Natural killer cell (primary cell): ENCODE results near the gene EXOC4. TPM values are rescaled to one million over a fixed set of nuclear protein-coding genes. Genes with fewer than 3 reads are reported as not detected.

Source experiments
- ATAC-seq, 3 donors: fragments of 150-1000 bp in 2 of 3; fragments of 200-7000 bp in 1 of 3; cut with Tn5 transposase; 1 replicate in 1 of 3; 2 replicates in 2 of 3; pipeline ENCODE4 v1.10.0; 2021; ENCODE audit warnings: mild to moderate bottlenecking in 2 of 3, moderate library complexity in 2 of 3
- DNase-seq, 2 donors: peaks; one replicate each; pipeline versions ENCODE4 v3.0.0 to v3.0.0-alpha.2; 2013 to 2021; ENCODE audit warnings: mixed read lengths in 1 of 2
- H3K27ac ChIP-seq: one replicate; pipeline ENCODE4 v1.5.1; 2013; ENCODE audit warnings: mild to moderate bottlenecking, low read length
- H3K27me3 ChIP-seq: one replicate; pipeline ENCODE4 v1.6.1; 2013; ENCODE audit warnings: low read length; ENCODE audit not compliant: control insufficient read depth, insufficient read depth
- H3K36me3 ChIP-seq: one replicate; pipeline ENCODE4 v1.6.1; 2013; ENCODE audit warnings: low read length; ENCODE audit not compliant: control insufficient read depth, insufficient read depth
- H3K4me1 ChIP-seq: one replicate; pipeline ENCODE4 v1.6.1; 2013; ENCODE audit warnings: low read length; ENCODE audit not compliant: control insufficient read depth, insufficient read depth
- H3K4me3 ChIP-seq: one replicate; pipeline ENCODE4 v1.5.1; 2013; ENCODE audit warnings: low read length
- H3K9me3 ChIP-seq: one replicate; pipeline ENCODE4 v1.6.1; 2013; ENCODE audit warnings: low read length; ENCODE audit not compliant: control insufficient read depth, insufficient read depth
- H3K27ac Mint-ChIP-seq, 2 donors: one replicate each; pipeline ENCODE4 v1.8.0; 2022; ENCODE audit warnings: mild to moderate bottlenecking in 2 of 2, mixed read lengths in 2 of 2, moderate library complexity in 1 of 2
- H3K27me3 Mint-ChIP-seq, 2 donors: one replicate each; pipeline ENCODE4 v1.8.0; 2022; ENCODE audit warnings: low read depth in 2 of 2, mixed read lengths in 2 of 2
- H3K36me3 Mint-ChIP-seq: one replicate; pipeline ENCODE4 v1.8.0; 2022; ENCODE audit warnings: mixed read lengths
- H3K4me1 Mint-ChIP-seq, 2 donors: one replicate each; pipeline ENCODE4 v1.8.0; 2022; ENCODE audit warnings: mixed read lengths in 2 of 2
- H3K4me3 Mint-ChIP-seq: one replicate; pipeline ENCODE4 v1.8.0; 2022; ENCODE audit warnings: mild to moderate bottlenecking, moderate library complexity, mixed read lengths
- H3K9me3 Mint-ChIP-seq, 2 donors: one replicate each; pipeline ENCODE4 v1.8.0; 2022; ENCODE audit warnings: mixed read lengths in 2 of 2
- CTCF ChIP-seq: fragments of 200-600 bp; IDR thresholded peaks from one replicate; pipeline ENCODE4 v1.8.0; 2022; ENCODE audit warnings: antibody characterized with exemption
- WGBS: methylation state at CpG from one replicate; pipeline ENCODE4 v1.1.7; 2013; ENCODE audit warnings: missing lambda C conversion rate; ENCODE audit not compliant: insufficient coverage; 5-methylcytosine and 5-hydroxymethylcytosine counted together
- intact Hi-C: fragments of 100-400 bp; cut with micrococcal nuclease; formaldehyde crosslinking; loops from one replicate; pipeline ENCODE4 v1.14.2; 2022
- total RNA-seq, 4 donors: library from RNA; stranded (reverse); fragments of 120-200 nt in 1 of 4; gene quantifications; one replicate each; pipeline versions ENCODE4 v1.2.3 to v1.2.4, GENCODE V29; 2013 to 2022

EXOC4 gene
- total RNA-seq, 3 donors from 2014 or later (not counting 1 experiment from before 2014, with no cell fraction given) = 105 to 148 (median 123) TPM

- no peak overlapping the region for H3K27ac Mint-ChIP-seq
- DNase-seq (no peak), ATAC-seq (no peak)
- H3K27me3 Mint-ChIP-seq = no peaks in the 10 kb centered on the region
- no peak for TF ChIP-seq CTCF
- Histone ChIP-seq H3K4me3 (no peak overlapping the region), H3K4me1 (no peaks in the 10 kb centered on the region), H3K36me3 (no peaks in the 10 kb centered on the region), H3K9me3 (no peaks in the 10 kb centered on the region), H3K27me3 (no peaks in the 10 kb centered on the region), H3K27ac (no peak overlapping the region)
- no peaks in the 10 kb centered on the region for H3K9me3 Mint-ChIP-seq
- intact Hi-C loops = loop anchor here (10.0 kb wide), 1 partner anchor 848 kb away; no protein-coding TSS in a partner anchor
- H3K4me1 Mint-ChIP-seq = peaks cover 14 to 24% of the 10 kb centered on the region in 2 donors
- H3K4me3 Mint-ChIP-seq = no peak overlapping the region
- H3K36me3 Mint-ChIP-seq = no peaks in the 10 kb centered on the region
- WGBS = 97% methylated on average over 4 of the region's 4 CpGs
Measured at GRCh38 chr7:133433165-133433812, 180.4 kb downstream of the EXOC4 start.

- intact Hi-C loops = loop anchor here (2.0 to 10.0 kb wide), 3 partner anchors 724 to 1116 kb away; no protein-coding TSS in a partner anchor
- no peaks in the 10 kb centered on the region for H3K9me3 Mint-ChIP-seq
- H3K27ac Mint-ChIP-seq = peak overlapping the region; percentile 6 to 18
- no peak overlapping the region for H3K4me3 ChIP-seq
- peaks cover 14 to 24% of the 10 kb centered on the region in 2 donors for H3K4me1 Mint-ChIP-seq
- TF ChIP-seq CTCF = peak; percentile 65
- no peak overlapping the region for H3K27ac ChIP-seq
- no peaks in the 10 kb centered on the region for H3K4me1 ChIP-seq
- ATAC-seq (peak in 2 of 3 donors; percentile 62 to 66), DNase-seq (peak in 1 of 2 donors; percentile 54)
- no peaks in the 10 kb centered on the region for H3K27me3 ChIP-seq
- H3K4me3 Mint-ChIP-seq = no peak overlapping the region
- no peaks in the 10 kb centered on the region for H3K27me3 Mint-ChIP-seq
- H3K9me3 ChIP-seq = no peaks in the 10 kb centered on the region
- WGBS = 52% methylated on average over 3 of the region's 3 CpGs
- H3K36me3 ChIP-seq = no peaks in the 10 kb centered on the region
- no peaks in the 10 kb centered on the region for H3K36me3 Mint-ChIP-seq
Measured at GRCh38 chr7:133434246-133434865, 181.5 kb downstream of the EXOC4 start.

- Histone ChIP-seq H3K27me3 (no peaks in the 10 kb centered on the region), H3K4me3 (no peak overlapping the region), H3K9me3 (no peaks in the 10 kb centered on the region), H3K4me1 (no peaks in the 10 kb centered on the region), H3K36me3 (no peaks in the 10 kb centered on the region), H3K27ac (no peak overlapping the region)
- WGBS = 100% methylated on average over 3 of the region's 3 CpGs
- no peaks in the 10 kb centered on the region for H3K9me3 Mint-ChIP-seq
- no peaks in the 10 kb centered on the region for H3K36me3 Mint-ChIP-seq
- peak overlapping the region in 1 of 2 donors; percentile 11 for H3K27ac Mint-ChIP-seq
- H3K27me3 Mint-ChIP-seq = no peaks in the 10 kb centered on the region
- H3K4me3 Mint-ChIP-seq = no peak overlapping the region
- H3K4me1 Mint-ChIP-seq = peaks cover 18 to 24% of the 10 kb centered on the region in 2 donors
- ATAC-seq = no peak
- no peak for TF ChIP-seq CTCF
- no peak for DNase-seq
- intact Hi-C loops = loop anchor here (10.0 kb wide), 1 partner anchor 851 kb away; no protein-coding TSS in a partner anchor
Measured at GRCh38 chr7:133436014-133436428, 183.1 kb downstream of the EXOC4 start.
